Gastrocnemius medialis (tissue), 4 donors: ENCODE results near the gene LDLRAD3. TPM values are rescaled to one million over a fixed set of nuclear protein-coding genes. Genes with fewer than 3 reads are reported as not detected.

ENCODE experiments used
- ATAC-seq, 2 donors: fragments of 150-250 bp; one replicate each; pipeline ENCODE4 v1.9.1; 2016
- DNase-seq, 2 donors: peaks; one replicate each; pipeline ENCODE4 v3.0.0-alpha.2; 2019
- H3K27ac ChIP-seq, 4 donors: fragments of 200-600 bp; sonication (generic); 1 replicate in 1 of 4; 2 replicates in 3 of 4; pipeline ENCODE4 v1.5.1; 2016 to 2018; ENCODE audit warnings: mild to moderate bottlenecking in 2 of 4, moderate library complexity in 1 of 4
- H3K27me3 ChIP-seq, 3 donors: fragments of 200-600 bp; sonication (generic) in 2 of 3; 1 replicate in 1 of 3; 2 replicates in 2 of 3; pipeline versions ENCODE4 v1.5.1 to v1.6.0; 2016 to 2019; ENCODE audit warnings: mild to moderate bottlenecking in 1 of 3, moderate library complexity in 1 of 3
- H3K36me3 ChIP-seq, 2 donors: fragments of 200-600 bp; sonication (generic) in 1 of 2; one replicate each; pipeline ENCODE4 v1.5.1; 2017 to 2018
- H3K4me1 ChIP-seq, 2 donors: fragments of 200-600 bp; sonication (generic) in 1 of 2; one replicate each; pipeline ENCODE4 v1.5.1; 2016 to 2017; ENCODE audit warnings: mild to moderate bottlenecking in 2 of 2
- H3K4me3 ChIP-seq, 4 donors: fragments of 200-600 bp; sonication (generic) in 3 of 4; 1 replicate in 1 of 4; 2 replicates in 3 of 4; pipeline ENCODE4 v1.5.1; 2016 to 2019; ENCODE audit warnings: mild to moderate bottlenecking in 2 of 4
- H3K9me3 ChIP-seq, 3 donors: fragments of 200-600 bp; sonication (generic) in 2 of 3; 1 replicate in 1 of 3; 2 replicates in 2 of 3; pipeline ENCODE4 v1.5.1; 2016 to 2019
- POLR2A ChIP-seq, 2 donors: fragments of 450-650 bp; IDR thresholded peaks; one replicate each; pipeline ENCODE4 v1.6.1; 2017; ENCODE audit warnings: antibody characterized with exemption in 2 of 2, mild to moderate bottlenecking in 2 of 2, moderate library complexity in 2 of 2
- in situ Hi-C, 4 donors: fragments of 200-750 bp; cut with MboI; loops; one replicate each; pipeline versions ENCODE4 v1.15.0 to v1.8.0; 2017; ENCODE audit warnings: low sequenced_read_pairs in 4 of 4
- intact Hi-C: fragments of 100-400 bp; cut with DNase I; formaldehyde crosslinking; loops from one replicate; pipeline ENCODE4 v1.15.1; 2023; ENCODE audit warnings: low total_unique reads
- total RNA-seq, 4 donors: library from RNA; depleted of rRNA; stranded (reverse); fragments of >200 nt; gene quantifications; one replicate each; pipeline versions ENCODE4 v1.1.0 to v1.2.3, GENCODE V29; 2016
- TF ChIP-seq, protein P1 (sequence below), 5 experiments: fragments of 450-650 bp in 3 of 5; fragments of 200-600 bp in 2 of 5; sonication (generic) in 2 of 5; IDR thresholded peaks in 4 of 5; conservative IDR thresholded peaks in 1 of 5; 1 replicate in 4 of 5; 2 replicates in 1 of 5; pipeline ENCODE4 v1.5.1; 2016 to 2019; ENCODE audit warnings: antibody characterized with exemption in 5 of 5, mild to moderate bottlenecking in 3 of 5, moderate library complexity in 3 of 5

LDLRAD3 gene
- total RNA-seq, 4 donors from 2014 or later = 6.1 to 12.8 (median 11.8) TPM

DNA sequence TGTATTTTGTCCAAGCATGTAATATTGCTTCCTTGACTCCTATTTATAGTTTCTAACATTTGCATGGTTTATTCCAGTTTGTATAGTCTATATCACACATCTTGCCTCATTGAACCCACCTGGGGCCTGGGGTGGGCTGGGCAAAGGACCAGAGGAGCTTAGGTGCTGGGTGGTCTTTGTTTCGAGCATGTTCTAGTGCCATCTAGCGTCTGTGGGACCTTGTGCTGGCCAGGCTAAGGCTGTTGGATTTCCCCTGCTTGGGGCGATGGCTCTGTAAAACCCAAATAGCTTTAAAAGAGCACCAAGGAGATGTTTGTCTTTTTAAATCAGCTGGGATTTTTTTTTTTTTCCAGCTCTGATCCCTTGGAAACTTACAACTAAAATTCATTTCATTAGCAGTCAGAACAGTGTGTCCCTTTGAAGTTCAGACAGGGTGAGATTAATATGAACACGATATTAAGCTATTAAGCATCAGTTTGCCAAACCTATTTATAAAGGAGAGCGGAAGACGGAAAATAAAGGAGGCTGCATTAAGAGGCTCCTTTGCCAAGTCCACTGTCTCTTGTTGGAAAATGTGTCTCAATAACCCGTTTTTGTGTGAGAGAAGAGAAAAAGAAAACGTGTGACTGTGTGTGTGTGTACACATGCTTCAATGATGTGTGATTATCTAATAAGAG, 188.0 kb downstream of the LDLRAD3 start:
- in situ Hi-C loops (loop anchor here in 3 of 4 donors (5.0 to 25.0 kb wide), 3 partner anchors 515 to 520 kb away; partner anchors contain the start of gene FJX1 (in 3 of the 3)), intact Hi-C loops (loop anchor here (1.0 to 5.0 kb wide), 3 partner anchors 90 to 515 kb away; no protein-coding TSS in a partner anchor)
- DNase-seq = peak; percentile 31 to 35
- Histone ChIP-seq H3K27me3 (no peaks in the 10 kb centered on the region), H3K9me3 (no peaks in the 10 kb centered on the region), H3K36me3 (no peaks in the 10 kb centered on the region), H3K4me1 (peaks cover 0 to 14% of the 10 kb centered on the region in 2 donors), H3K27ac (no peak overlapping the region), H3K4me3 (no peak overlapping the region)
- ATAC-seq = peak; percentile 69 to 75
- TF ChIP-seq, protein P1, sequence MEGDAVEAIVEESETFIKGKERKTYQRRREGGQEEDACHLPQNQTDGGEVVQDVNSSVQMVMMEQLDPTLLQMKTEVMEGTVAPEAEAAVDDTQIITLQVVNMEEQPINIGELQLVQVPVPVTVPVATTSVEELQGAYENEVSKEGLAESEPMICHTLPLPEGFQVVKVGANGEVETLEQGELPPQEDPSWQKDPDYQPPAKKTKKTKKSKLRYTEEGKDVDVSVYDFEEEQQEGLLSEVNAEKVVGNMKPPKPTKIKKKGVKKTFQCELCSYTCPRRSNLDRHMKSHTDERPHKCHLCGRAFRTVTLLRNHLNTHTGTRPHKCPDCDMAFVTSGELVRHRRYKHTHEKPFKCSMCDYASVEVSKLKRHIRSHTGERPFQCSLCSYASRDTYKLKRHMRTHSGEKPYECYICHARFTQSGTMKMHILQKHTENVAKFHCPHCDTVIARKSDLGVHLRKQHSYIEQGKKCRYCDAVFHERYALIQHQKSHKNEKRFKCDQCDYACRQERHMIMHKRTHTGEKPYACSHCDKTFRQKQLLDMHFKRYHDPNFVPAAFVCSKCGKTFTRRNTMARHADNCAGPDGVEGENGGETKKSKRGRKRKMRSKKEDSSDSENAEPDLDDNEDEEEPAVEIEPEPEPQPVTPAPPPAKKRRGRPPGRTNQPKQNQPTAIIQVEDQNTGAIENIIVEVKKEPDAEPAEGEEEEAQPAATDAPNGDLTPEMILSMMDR (IDR thresholded peaks at IDR 0.05 in 4 of 5, conservative IDR thresholded peaks at IDR 0.05 in 1 of 5) = peak; percentile 35 to 78 (median 61)
- TF ChIP-seq POLR2A (IDR thresholded peaks at IDR 0.05) = no peak

GRCh38 chr11:36132940-36133339, 189.1 kb downstream of the LDLRAD3 start:
- H3K4me1 ChIP-seq = peaks cover 0 to 14% of the 10 kb centered on the region in 2 donors
- H3K4me3 ChIP-seq = no peak overlapping the region
- no peaks in the 10 kb centered on the region for H3K9me3 ChIP-seq
- no peak for DNase-seq
- intact Hi-C loops (loop anchor here (1.0 to 5.0 kb wide), 3 partner anchors 91 to 516 kb away; no protein-coding TSS in a partner anchor), in situ Hi-C loops (loop anchor here in 3 of 4 donors (5.0 to 25.0 kb wide), 3 partner anchors 516 to 521 kb away; partner anchors contain the start of gene FJX1 (in 3 of the 3))
- TF ChIP-seq, protein P1 (IDR thresholded peaks at IDR 0.05 in 4 of 5, conservative IDR thresholded peaks at IDR 0.05 in 1 of 5) = no peak
- TF ChIP-seq POLR2A (IDR thresholded peaks at IDR 0.05) = no peak
- ATAC-seq = no peak
- no peaks in the 10 kb centered on the region for H3K27me3 ChIP-seq
- H3K36me3 ChIP-seq = no peaks in the 10 kb centered on the region
- H3K27ac ChIP-seq = no peak overlapping the region

DNA sequence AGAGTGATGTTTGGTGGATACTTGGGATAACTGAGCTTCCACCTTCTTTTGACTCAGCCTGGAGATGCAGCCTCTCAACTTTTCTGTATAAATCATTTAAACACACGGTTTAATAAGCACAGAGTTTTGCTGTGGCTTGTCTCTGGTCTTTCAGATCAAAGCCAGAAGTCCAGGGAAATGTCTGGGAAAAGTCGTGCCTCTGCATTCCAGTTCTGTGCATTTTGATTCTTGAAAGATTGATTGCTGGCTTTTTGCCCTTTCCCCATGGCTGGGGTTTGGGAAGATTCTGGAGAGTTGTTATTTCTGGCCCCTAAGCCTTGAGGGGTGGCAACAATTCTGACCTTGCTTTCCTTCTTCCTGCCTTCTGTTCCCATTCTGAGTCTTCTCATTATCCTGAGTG, 191.2 kb downstream of the LDLRAD3 start:
- Histone ChIP-seq H3K36me3 (no peaks in the 10 kb centered on the region), H3K27me3 (no peaks in the 10 kb centered on the region), H3K9me3 (no peaks in the 10 kb centered on the region), H3K27ac (no peak overlapping the region), H3K4me3 (no peak overlapping the region), H3K4me1 (peaks cover 0 to 14% of the 10 kb centered on the region in 2 donors)
- no peak for ATAC-seq
- in situ Hi-C loops = loop anchor here in 2 of 4 donors (10.0 to 25.0 kb wide), 2 partner anchors 520 to 523 kb away; partner anchors contain the start of gene FJX1 (in 2 of the 2)
- TF ChIP-seq, protein P1 (IDR thresholded peaks at IDR 0.05 in 4 of 5, conservative IDR thresholded peaks at IDR 0.05 in 1 of 5) = no peak
- TF ChIP-seq POLR2A (IDR thresholded peaks at IDR 0.05) = no peak
- intact Hi-C loops = no loop called here
- DNase-seq = no peak

DNA sequence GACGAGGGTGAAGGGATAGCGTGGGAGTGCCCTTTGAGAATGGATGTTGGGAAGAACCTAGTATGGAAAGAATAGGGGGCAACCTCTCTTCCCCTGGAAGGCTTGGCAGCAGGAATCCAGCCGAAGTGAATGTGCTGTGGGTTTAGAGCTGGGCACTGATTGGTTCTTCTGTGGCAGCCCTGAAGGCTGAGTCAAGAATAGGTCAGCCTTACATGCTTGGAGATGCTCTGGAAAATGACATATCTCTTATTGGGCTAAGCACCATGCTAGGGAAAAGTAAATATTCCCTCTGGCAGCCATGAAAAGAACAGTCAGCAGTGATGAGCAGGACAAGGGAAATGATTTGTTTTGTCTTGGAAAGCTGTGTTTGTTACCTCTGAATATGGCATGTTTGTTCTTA, 195.9 kb downstream of the LDLRAD3 start:
- no peak for DNase-seq
- in situ Hi-C loops = loop anchor here in 2 of 4 donors (10.0 to 25.0 kb wide), 2 partner anchors 525 to 527 kb away; partner anchors contain the start of gene FJX1 (in 2 of the 2)
- intact Hi-C loops = no loop called here
- Histone ChIP-seq H3K36me3 (no peaks in the 10 kb centered on the region), H3K27ac (no peak overlapping the region), H3K4me3 (no peak overlapping the region), H3K27me3 (no peaks in the 10 kb centered on the region), H3K4me1 (no peaks in the 10 kb centered on the region), H3K9me3 (no peaks in the 10 kb centered on the region)
- ATAC-seq = no peak
- TF ChIP-seq, protein P1 (IDR thresholded peaks at IDR 0.05 in 4 of 5, conservative IDR thresholded peaks at IDR 0.05 in 1 of 5) = no peak
- TF ChIP-seq POLR2A (IDR thresholded peaks at IDR 0.05) = no peak
